ENCODE results near the gene SUCLG2. TPM values are rescaled to one million over a fixed set of nuclear protein-coding genes. Genes with fewer than 3 reads are reported as not detected.

SUCLG2 gene
- total RNA-seq, 1 donor, result 56.8 TPM

DNA sequence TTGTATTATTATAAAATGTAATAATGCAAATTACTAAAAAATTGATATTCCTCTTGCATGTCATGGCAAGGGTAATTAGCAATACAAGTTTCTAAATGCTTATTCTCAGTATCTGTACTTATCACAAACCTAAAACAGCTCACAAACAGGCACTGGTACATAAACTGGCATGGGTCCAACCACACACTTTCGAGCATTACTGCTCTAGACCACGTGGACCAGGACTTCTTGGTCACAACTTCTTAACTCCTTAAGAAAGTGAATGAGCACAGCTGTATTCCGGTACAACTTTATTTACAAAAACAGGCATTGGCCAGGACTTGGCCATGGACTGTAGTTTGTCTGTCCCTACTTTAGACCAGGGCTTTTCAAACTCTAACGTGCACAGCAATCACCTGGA lies 173.3 kb downstream of the SUCLG2 start:
- no peak for DNase-seq (ENCODE audit: insufficient read length, low spot score, missing footprints)
- H3K4me2 ChIP-seq (ENCODE audit: insufficient read depth, low read length), result no peak overlapping the region

DNA sequence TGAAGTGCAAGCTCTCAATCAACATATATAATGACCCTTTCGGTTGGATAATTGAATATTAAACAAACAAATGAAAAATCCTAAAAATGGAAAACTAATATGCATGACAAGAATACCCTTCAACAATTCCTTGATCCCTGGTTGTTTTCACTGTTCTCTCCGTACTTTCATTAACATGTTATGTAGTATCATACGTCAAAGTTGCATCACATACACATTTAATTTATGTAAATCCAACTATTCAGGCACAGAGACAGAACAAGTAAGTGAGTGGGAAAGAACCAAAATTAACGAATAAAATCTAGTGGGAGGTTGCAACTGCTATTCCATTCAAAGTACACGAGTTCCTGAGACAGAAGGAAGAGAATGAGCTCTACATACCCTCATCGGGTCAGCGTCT lies 176.0 kb downstream of the SUCLG2 start:
- TF ChIP-seq, protein P1, sequence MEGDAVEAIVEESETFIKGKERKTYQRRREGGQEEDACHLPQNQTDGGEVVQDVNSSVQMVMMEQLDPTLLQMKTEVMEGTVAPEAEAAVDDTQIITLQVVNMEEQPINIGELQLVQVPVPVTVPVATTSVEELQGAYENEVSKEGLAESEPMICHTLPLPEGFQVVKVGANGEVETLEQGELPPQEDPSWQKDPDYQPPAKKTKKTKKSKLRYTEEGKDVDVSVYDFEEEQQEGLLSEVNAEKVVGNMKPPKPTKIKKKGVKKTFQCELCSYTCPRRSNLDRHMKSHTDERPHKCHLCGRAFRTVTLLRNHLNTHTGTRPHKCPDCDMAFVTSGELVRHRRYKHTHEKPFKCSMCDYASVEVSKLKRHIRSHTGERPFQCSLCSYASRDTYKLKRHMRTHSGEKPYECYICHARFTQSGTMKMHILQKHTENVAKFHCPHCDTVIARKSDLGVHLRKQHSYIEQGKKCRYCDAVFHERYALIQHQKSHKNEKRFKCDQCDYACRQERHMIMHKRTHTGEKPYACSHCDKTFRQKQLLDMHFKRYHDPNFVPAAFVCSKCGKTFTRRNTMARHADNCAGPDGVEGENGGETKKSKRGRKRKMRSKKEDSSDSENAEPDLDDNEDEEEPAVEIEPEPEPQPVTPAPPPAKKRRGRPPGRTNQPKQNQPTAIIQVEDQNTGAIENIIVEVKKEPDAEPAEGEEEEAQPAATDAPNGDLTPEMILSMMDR (IDR thresholded peaks at IDR 0.05; ENCODE audit: extremely low read depth, low read depth, low read length), result no peak
- Histone ChIP-seq H2AFZ (ENCODE audit: low read length) (no peak overlapping the region), H3K27me3 (ENCODE audit: insufficient read depth, low read length) (no peaks in the 10 kb centered on the region), H3K36me3 (ENCODE audit: insufficient read depth, low read length) (no peaks in the 10 kb centered on the region), H4K20me1 (ENCODE audit: insufficient read depth, low read length) (no peaks in the 10 kb centered on the region), H3K4me3 (ENCODE audit: insufficient read depth, low read length) (no peak overlapping the region), H3K27ac (ENCODE audit: low read depth, low read length) (no peak overlapping the region), H3K4me1 (ENCODE audit: insufficient read depth, low read length) (no peaks in the 10 kb centered on the region), H3K4me2 (ENCODE audit: insufficient read depth, low read length) (no peak overlapping the region), H3K79me2 (ENCODE audit: insufficient read depth, low read length) (no peaks in the 10 kb centered on the region), H3K9me3 (ENCODE audit: low read depth, low read length) (no peaks in the 10 kb centered on the region)
- DNase-seq (ENCODE audit: insufficient read length, low spot score, missing footprints), result no peak

More for the DNA sequence above, 173.3 kb downstream of the SUCLG2 start:
- no peaks in the 10 kb centered on the region for H3K27me3 ChIP-seq (ENCODE audit: insufficient read depth, low read length)
- TF ChIP-seq, protein P1 (IDR thresholded peaks at IDR 0.05; ENCODE audit: extremely low read depth, low read depth, low read length), result no peak
- no peaks in the 10 kb centered on the region for H4K20me1 ChIP-seq (ENCODE audit: insufficient read depth, low read length)
- no peaks in the 10 kb centered on the region for H3K9me3 ChIP-seq (ENCODE audit: low read depth, low read length)
- no peaks in the 10 kb centered on the region for H3K36me3 ChIP-seq (ENCODE audit: insufficient read depth, low read length)
- H3K79me2 ChIP-seq (ENCODE audit: insufficient read depth, low read length), result no peaks in the 10 kb centered on the region
- no peaks in the 10 kb centered on the region for H3K4me1 ChIP-seq (ENCODE audit: insufficient read depth, low read length)
- H3K4me3 ChIP-seq (ENCODE audit: insufficient read depth, low read length), result no peak overlapping the region
- no peak overlapping the region for H3K27ac ChIP-seq (ENCODE audit: low read depth, low read length)
- no peak overlapping the region for H2AFZ ChIP-seq (ENCODE audit: low read length)

DNA sequence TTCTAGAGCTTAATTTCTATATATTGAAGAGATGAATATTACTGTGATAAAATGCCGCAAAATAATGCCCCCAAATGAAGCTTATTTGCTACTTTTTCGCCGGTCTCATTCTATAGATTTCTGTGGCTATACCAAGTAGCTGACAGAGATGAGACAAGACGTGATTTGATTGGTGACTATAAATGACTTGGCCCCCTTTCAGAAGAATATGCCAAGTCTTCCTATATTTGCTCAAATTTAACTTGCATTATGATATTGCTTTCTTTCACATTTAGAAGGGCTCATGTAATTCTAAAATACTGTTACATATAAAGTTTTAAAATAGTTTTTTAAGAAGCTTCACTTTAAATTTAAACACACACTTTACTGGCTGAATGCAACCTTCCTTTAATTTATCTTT lies 180.1 kb downstream of the SUCLG2 start:
- Histone ChIP-seq H3K27ac (ENCODE audit: low read depth, low read length) (no peak overlapping the region), H3K79me2 (ENCODE audit: insufficient read depth, low read length) (no peaks in the 10 kb centered on the region), H3K27me3 (ENCODE audit: insufficient read depth, low read length) (no peaks in the 10 kb centered on the region), H3K4me2 (ENCODE audit: insufficient read depth, low read length) (no peak overlapping the region), H2AFZ (ENCODE audit: low read length) (no peak overlapping the region), H3K4me3 (ENCODE audit: insufficient read depth, low read length) (no peak overlapping the region), H4K20me1 (ENCODE audit: insufficient read depth, low read length) (no peaks in the 10 kb centered on the region), H3K4me1 (ENCODE audit: insufficient read depth, low read length) (no peaks in the 10 kb centered on the region), H3K36me3 (ENCODE audit: insufficient read depth, low read length) (no peaks in the 10 kb centered on the region), H3K9me3 (ENCODE audit: low read depth, low read length) (no peaks in the 10 kb centered on the region)
- DNase-seq (ENCODE audit: insufficient read length, low spot score, missing footprints), result no peak
- TF ChIP-seq, protein P1 (IDR thresholded peaks at IDR 0.05; ENCODE audit: extremely low read depth, low read depth, low read length), result no peak

DNA sequence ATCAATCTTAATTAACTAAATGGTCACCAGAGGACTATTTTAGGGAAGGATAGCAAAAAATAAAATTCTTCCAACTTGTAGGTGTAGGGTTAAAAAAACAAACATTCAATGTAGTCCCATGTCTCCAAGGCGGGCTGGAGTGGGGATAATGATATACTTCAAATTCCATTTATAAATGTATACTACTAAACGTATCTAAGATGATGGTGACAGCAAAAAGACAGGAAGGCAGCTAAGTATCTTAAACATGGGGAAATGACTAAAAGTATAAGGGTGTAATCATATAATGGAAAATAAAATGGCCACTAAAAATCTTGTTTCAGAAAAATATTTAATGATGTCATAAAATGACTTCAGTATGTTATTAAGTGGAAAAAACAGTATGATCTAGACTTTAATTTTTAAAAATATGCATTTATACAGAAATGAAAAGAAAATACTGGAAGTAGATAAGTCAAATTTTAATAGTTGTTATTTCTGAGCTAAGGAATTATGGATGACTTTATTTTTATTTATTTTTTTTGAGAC lies 181.7 kb downstream of the SUCLG2 start:
- no peaks in the 10 kb centered on the region for H3K27me3 ChIP-seq (ENCODE audit: insufficient read depth, low read length)
- TF ChIP-seq, protein P1 (IDR thresholded peaks at IDR 0.05; ENCODE audit: extremely low read depth, low read depth, low read length), result no peak
- no peak overlapping the region for H3K4me3 ChIP-seq (ENCODE audit: insufficient read depth, low read length)
- H3K4me1 ChIP-seq (ENCODE audit: insufficient read depth, low read length), result no peaks in the 10 kb centered on the region
- no peaks in the 10 kb centered on the region for H4K20me1 ChIP-seq (ENCODE audit: insufficient read depth, low read length)
- H3K4me2 ChIP-seq (ENCODE audit: insufficient read depth, low read length), result no peak overlapping the region
- H3K79me2 ChIP-seq (ENCODE audit: insufficient read depth, low read length), result no peaks in the 10 kb centered on the region
- no peaks in the 10 kb centered on the region for H3K9me3 ChIP-seq (ENCODE audit: low read depth, low read length)
- DNase-seq (ENCODE audit: insufficient read length, low spot score, missing footprints), result no peak
- no peaks in the 10 kb centered on the region for H3K36me3 ChIP-seq (ENCODE audit: insufficient read depth, low read length)
- no peak overlapping the region for H3K27ac ChIP-seq (ENCODE audit: low read depth, low read length)
- no peak overlapping the region for H2AFZ ChIP-seq (ENCODE audit: low read length)
